ENCODE data around the gene CCDC54. TPM values are rescaled to one million over a fixed set of nuclear protein-coding genes. Genes with fewer than 3 reads are reported as not detected.

The CCDC54 gene
- total RNA-seq, 1 donor from 2014 or later: not detected

DNA sequence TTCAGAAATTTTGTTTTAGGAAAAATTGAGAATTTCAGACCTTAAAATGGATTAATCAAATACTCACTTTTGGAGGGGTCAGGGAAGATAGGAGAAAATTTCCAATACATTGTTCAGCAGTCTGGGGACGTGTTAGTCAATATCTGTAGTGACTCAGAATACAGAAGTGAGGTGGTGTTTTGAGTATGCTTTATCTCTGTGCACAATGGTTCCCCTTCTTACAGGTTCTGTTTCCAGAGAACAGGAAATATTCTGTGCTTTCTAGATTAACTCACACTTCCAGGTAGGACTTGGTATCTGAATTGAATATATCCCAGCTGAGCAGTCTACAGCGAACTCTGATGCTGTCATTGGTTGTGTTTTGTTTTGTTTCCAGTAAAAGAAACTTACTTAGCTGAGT lies 30.7 kb upstream of the CCDC54 start:
- H3K36me3 ChIP-seq: no peaks in the 10 kb centered on the region
- H3K27me3 ChIP-seq: no peaks in the 10 kb centered on the region
- intact Hi-C loops (cut with DNase I): no loop called here
- TF ChIP-seq, protein P1, sequence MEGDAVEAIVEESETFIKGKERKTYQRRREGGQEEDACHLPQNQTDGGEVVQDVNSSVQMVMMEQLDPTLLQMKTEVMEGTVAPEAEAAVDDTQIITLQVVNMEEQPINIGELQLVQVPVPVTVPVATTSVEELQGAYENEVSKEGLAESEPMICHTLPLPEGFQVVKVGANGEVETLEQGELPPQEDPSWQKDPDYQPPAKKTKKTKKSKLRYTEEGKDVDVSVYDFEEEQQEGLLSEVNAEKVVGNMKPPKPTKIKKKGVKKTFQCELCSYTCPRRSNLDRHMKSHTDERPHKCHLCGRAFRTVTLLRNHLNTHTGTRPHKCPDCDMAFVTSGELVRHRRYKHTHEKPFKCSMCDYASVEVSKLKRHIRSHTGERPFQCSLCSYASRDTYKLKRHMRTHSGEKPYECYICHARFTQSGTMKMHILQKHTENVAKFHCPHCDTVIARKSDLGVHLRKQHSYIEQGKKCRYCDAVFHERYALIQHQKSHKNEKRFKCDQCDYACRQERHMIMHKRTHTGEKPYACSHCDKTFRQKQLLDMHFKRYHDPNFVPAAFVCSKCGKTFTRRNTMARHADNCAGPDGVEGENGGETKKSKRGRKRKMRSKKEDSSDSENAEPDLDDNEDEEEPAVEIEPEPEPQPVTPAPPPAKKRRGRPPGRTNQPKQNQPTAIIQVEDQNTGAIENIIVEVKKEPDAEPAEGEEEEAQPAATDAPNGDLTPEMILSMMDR (IDR thresholded peaks at IDR 0.05): no peak
- no peak for DNase-seq (ENCODE audit: low spot score in 2 of 2)
- no peak overlapping the region for H3K4me3 ChIP-seq
- H3K4me1 ChIP-seq: no peaks in the 10 kb centered on the region
- H3K27ac ChIP-seq: no peak overlapping the region
- no peaks in the 10 kb centered on the region for H3K9me3 ChIP-seq

DNA sequence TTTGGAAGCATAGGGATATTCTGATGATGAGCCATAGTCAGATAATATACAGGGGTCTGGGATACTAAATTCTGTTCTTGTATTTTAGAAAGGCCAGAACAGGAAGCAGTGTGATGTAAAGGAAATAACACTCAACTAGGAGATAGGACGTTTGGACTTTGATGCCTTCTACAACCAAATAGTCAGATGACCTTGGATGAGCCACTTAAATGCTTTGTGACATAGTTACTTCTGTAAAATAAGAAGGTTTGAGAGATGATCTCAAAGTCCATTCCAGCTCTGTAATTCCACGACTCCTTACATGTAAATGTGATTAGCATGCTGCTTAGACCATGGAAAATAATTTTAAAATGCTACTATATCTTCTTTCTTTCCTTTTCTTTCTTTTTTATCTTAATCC lies 29.5 kb upstream of the CCDC54 start:
- H3K4me3 ChIP-seq: no peak overlapping the region
- no peaks in the 10 kb centered on the region for H3K27me3 ChIP-seq
- DNase-seq (ENCODE audit: low spot score in 2 of 2): no peak
- no peak overlapping the region for H3K27ac ChIP-seq
- H3K9me3 ChIP-seq: no peaks in the 10 kb centered on the region
- H3K4me1 ChIP-seq: no peaks in the 10 kb centered on the region
- TF ChIP-seq, protein P1 (IDR thresholded peaks at IDR 0.05): no peak
- intact Hi-C loops (cut with DNase I): no loop called here
- no peaks in the 10 kb centered on the region for H3K36me3 ChIP-seq

DNA sequence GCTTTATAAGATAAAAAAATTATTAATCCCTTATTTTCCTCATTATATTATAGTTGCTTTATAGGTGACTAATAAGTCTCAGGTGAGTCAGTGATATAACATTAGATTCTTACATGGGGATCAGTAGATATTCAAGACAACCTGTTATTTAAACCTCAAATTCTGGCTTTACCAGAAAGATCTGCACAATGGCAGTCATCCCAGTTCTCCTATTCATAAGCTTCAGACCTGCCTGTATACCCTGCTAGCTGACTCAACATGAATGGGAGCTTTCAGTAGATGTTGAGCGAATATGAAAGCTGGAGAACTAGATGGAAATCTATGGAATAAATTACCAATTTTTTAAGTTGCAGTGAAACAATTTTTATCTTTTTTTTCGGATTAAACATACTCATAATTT lies 20.5 kb upstream of the CCDC54 start:
- no peaks in the 10 kb centered on the region for H3K4me1 ChIP-seq
- no peak for DNase-seq (ENCODE audit: low spot score in 2 of 2)
- no peak overlapping the region for H3K27ac ChIP-seq
- intact Hi-C loops (cut with DNase I): no loop called here
- H3K27me3 ChIP-seq: no peaks in the 10 kb centered on the region
- no peak overlapping the region for H3K4me3 ChIP-seq
- no peaks in the 10 kb centered on the region for H3K36me3 ChIP-seq
- TF ChIP-seq, protein P1 (IDR thresholded peaks at IDR 0.05): no peak
- H3K9me3 ChIP-seq: no peaks in the 10 kb centered on the region

DNA sequence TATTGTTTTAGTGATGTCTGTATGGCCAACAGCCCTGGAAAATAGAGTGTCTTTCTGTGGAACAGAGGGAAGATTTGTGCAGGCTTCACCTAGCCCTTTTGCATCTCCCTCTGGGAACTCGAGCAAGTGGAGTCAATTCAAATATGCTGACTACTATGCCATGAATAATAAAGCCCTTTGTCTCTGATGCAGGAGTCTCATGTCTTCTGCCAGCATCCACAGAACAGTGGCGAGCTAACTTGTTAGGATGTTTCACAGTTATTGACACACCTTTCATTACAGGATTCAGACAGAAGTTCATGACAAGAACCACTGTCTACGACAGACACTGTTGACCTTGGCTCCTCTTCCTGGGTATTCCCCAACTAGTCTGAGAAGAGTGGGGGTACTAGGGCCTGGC lies 15.6 kb upstream of the CCDC54 start:
- H3K27ac ChIP-seq: no peak overlapping the region
- no peaks in the 10 kb centered on the region for H3K36me3 ChIP-seq
- no peak for DNase-seq (ENCODE audit: low spot score in 2 of 2)
- H3K4me1 ChIP-seq: no peaks in the 10 kb centered on the region
- TF ChIP-seq, protein P1 (IDR thresholded peaks at IDR 0.05): no peak
- H3K4me3 ChIP-seq: no peak overlapping the region
- H3K27me3 ChIP-seq: no peaks in the 10 kb centered on the region
- no peaks in the 10 kb centered on the region for H3K9me3 ChIP-seq
- intact Hi-C loops (cut with DNase I): no loop called here

DNA sequence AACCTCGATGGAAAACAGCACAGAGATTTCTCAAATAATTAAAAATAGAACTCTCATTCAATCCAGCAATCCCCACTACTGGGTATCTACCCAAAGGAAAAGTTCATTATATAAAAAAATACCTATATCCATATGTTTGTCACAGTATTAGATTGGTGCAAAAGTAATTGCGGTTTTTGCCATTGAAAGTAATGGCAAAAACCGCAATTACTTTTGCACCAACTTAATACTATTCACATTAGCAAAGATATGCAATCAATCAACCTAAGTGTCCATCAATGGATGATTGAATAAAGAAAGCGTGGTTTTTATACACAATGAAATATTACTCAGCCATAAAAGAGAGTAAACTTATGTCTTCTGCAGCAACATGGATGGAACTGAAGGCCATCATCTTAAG lies 12.2 kb upstream of the CCDC54 start:
- no peaks in the 10 kb centered on the region for H3K36me3 ChIP-seq
- no peaks in the 10 kb centered on the region for H3K9me3 ChIP-seq
- DNase-seq (ENCODE audit: low spot score in 2 of 2): no peak
- no peak overlapping the region for H3K4me3 ChIP-seq
- no peaks in the 10 kb centered on the region for H3K4me1 ChIP-seq
- TF ChIP-seq, protein P1 (IDR thresholded peaks at IDR 0.05): no peak
- H3K27ac ChIP-seq: no peak overlapping the region
- intact Hi-C loops (cut with DNase I): no loop called here
- no peaks in the 10 kb centered on the region for H3K27me3 ChIP-seq

DNA sequence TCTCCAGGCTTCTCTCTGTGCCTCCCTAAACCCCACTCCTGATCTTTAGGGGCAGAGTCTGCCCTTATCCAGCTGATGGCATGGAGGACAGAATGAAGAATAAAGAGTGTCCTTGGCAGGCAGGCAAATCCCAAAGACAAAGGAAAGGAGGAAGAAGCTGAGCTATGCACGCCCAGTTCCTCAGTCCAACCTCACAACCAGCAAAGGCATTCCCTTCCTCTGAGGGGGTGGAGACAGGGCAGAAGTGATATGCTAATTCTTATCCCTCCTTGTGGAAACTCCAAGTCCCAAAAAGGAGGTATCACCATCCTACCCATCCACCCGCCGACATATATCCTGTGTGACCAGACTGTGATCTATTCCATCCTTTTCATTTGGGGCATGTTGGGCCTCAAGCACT lies 10.5 kb upstream of the CCDC54 start:
- Histone ChIP-seq H3K4me3 (no peak overlapping the region), H3K4me1 (no peaks in the 10 kb centered on the region), H3K9me3 (no peaks in the 10 kb centered on the region), H3K27ac (no peak overlapping the region), H3K27me3 (no peaks in the 10 kb centered on the region), H3K36me3 (no peaks in the 10 kb centered on the region)
- intact Hi-C loops (cut with DNase I): no loop called here
- TF ChIP-seq, protein P1 (IDR thresholded peaks at IDR 0.05): no peak
- DNase-seq (ENCODE audit: low spot score in 2 of 2): no peak

All from ascending aorta (tissue), 2 donors.